Frontal cortex (tissue), 4 donors: ENCODE data around the gene RRM2. TPM values are rescaled to one million over a fixed set of nuclear protein-coding genes. Genes with fewer than 3 reads are reported as not detected.

Experiments used
- DNase-seq, 2 donors: peaks; one replicate each; pipeline ENCODE4 v3.0.0; 2012; ENCODE audit warnings: low spot score in 2 of 2
- FAIRE-seq: peaks from 2 replicates; lab custom pipeline; 2012; peaks lifted over from hg19 to GRCh38; lab: Jason Lieb, UNC
- total RNA-seq: library from RNA; depleted of rRNA; stranded (reverse); fragments of >200 nt; gene quantifications from one replicate; pipeline ENCODE4 v1.2.3, GENCODE V29; 2014
- donor health status: control.
- donor health status: control.
- donor health status: control.

The RRM2 gene
- total RNA-seq, 1 donor from 2014 or later = 4.1 TPM

DNA sequence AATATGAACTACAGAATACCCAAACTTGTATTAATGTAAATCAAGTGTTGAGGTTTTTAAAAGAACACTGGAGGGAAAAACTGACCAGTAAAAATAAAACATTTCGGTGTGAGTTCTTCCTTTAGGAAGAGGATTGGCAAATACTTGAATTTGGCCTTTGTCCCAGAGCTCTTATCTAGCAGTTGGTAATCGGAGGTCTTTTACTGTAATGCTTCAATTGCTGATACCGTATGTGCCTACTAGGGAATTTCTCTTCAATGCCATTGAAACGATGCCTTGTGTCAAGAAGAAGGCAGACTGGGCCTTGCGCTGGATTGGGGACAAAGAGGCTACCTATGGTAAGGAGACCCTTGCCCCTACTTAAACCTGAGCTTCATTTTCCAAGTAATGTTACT, 4.1 kb downstream of the RRM2 start:
- DNase-seq (no peak), FAIRE-seq (no peak)

- DNase-seq (no peak), FAIRE-seq (no peak)
These were observed 5.9 kb downstream of the RRM2 start for GRCh38 chr2:10128420-10128819.

DNA sequence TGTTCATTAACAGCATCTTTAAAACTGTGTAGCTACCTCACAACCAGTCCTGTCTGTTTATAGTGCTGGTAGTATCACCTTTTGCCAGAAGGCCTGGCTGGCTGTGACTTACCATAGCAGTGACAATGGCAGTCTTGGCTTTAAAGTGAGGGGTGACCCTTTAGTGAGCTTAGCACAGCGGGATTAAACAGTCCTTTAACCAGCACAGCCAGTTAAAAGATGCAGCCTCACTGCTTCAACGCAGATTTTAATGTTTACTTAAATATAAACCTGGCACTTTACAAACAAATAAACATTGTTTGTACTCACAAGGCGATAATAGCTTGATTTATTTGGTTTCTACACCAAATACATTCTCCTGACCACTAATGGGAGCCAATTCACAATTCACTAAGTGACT, 7.0 kb downstream of the RRM2 start:
- no peak for FAIRE-seq

DNA sequence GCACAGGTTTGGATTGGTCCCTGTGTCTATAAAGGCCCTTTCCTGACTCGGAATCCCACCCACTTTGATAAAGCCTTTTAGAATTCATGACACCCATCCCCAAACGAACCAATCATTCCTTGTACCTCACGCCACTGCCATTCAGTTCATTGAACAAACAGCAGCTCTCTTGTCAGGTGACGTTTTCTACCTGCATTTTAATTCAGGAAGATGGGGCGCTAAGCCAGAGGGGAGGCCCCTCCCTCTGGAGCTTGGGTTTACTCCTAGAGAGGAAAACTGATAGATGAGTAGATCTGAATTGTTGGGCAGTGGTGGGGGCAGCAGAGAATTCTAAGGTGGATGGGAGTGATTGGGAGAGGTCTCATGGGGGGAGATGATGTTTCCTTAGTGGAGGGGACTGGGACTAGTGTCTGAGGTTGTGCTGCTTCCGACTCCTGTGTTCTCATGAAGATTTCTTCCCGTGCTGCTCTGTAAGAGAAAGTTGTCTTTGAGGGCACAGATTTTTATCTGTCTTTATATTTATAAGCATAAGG, 9.6 kb downstream of the RRM2 start:
- no peak for FAIRE-seq

More for the DNA sequence above, 7.0 kb downstream of the RRM2 start:
- no peak for DNase-seq

DNA sequence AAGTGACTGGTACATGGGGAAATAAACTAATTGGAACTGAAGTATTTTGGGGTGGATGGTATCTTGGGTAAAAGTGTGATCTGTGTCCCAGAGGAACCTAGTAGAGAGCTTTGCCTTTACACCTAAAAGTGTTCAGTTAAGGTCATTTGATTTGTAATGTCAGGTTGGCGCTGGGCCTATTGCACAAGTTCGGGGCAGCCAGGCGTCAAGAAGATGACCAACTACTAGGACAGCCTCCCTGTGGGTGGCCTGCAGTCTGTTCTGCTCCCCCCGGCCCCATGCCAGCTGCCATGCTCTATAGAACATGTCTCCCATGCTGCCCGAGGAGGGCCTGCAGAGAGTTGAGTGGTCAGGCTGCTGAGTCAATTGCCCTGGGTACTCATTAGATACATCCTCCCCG, 10.1 kb downstream of the RRM2 start:
- FAIRE-seq (no peak), DNase-seq (no peak)

More for the DNA sequence above, 9.6 kb downstream of the RRM2 start:
- DNase-seq = no peak

- DNase-seq = no peak
- no peak for FAIRE-seq
These were observed 10.6 kb downstream of the RRM2 start for GRCh38 chr2:10132996-10133647.

DNA sequence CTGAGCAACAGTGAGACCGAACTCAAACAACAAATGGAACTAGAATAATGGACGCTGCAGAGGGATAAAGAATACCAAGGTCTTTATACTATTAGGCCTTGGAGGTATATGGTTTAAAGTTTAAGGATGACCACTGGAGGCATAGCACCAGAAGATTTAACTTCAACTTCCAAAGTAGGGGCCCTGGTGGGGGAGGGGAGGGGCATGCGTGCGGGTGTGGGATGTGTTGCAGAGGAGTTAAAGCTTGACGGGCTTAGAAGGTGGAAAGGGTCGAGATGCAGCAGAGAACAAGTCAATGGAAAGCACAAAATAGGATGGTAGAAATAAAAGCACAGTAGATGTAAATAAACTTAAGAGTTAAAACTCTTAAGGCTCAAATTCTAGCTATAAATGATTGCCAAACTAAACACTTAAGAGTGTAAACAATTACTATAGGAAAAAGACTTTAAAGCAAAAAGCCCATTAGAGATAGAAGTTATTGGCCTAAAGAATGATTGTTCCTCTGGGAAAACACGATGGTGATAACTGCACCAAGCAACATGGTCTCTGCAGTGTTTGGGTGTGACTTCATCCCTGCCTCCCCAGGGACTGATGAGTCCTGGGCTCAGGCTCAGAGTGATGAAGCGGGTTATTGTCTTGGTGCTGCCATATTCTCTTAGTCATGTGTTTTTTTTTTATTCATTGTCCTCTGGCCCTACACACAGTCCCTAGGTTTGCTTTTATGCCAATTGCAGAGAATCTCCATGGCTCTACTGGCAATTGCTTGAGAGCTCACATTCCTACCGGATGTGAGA, 13.0 kb downstream of the RRM2 start:
- no peak for DNase-seq
- no peak for FAIRE-seq

- FAIRE-seq = no peak
- DNase-seq = no peak
These were observed 13.8 kb downstream of the RRM2 start for GRCh38 chr2:10136101-10136934.

DNA sequence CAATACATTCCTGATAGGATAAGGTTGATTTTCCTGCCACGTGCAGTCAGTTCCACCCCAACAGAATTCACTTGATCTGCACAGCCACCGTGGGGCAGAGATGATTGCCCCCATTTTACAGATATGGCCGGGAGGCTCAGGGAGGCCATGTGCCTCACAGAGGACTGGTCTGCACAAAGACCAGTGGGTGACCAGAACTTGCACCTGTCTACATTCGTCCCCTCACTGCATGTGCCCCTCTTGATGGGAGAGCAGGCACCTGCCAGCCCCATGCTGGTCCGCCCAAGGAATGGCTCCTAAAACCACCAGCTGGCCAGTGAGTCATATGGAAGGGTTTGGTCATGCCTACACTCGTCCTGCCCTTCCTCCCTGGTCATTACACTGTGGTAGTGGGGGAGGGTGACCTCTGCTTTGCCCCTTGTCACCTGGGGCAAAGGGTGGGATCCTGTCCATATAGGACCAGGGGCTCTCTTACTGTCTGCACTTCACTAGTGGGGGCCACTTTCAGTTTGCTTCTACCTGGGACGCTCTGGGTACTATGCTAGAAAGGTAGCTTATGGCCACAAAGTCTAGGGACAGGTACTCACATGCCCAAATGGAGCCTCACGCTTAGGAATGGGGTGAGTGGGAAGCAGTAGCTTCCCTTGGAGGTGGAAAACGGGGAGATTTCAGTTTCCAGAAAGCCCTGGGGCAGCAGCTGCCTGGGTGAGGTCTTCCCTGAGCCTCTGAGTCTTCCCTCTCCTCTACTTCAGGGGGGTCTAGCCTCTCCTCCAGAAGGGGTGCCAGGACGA, 14.7 kb downstream of the RRM2 start:
- FAIRE-seq = no peak
- no peak for DNase-seq

DNA sequence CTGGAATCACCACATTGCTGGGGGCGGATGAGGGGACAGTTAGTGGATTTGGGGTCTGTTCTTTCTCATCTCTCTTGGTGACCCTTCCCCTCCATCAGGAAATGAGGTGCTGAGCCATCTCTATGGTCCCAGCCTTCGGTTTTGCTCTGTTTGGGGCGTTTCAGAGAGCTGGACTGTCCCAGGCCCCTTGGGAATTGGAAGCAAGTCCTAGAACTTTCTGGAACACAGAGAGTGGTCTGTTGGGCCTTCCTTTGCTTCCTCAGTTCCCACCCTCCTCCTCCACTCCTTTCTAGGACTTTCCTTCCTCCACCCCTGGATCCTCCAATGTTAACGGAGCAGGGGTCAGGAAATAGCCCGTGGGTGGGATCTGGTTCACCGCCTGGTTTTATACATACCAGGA, 17.0 kb downstream of the RRM2 start:
- DNase-seq (no peak), FAIRE-seq (no peak)

- no peak for FAIRE-seq
- DNase-seq = no peak
These were observed 18.5 kb downstream of the RRM2 start for GRCh38 chr2:10140841-10141610.

DNA sequence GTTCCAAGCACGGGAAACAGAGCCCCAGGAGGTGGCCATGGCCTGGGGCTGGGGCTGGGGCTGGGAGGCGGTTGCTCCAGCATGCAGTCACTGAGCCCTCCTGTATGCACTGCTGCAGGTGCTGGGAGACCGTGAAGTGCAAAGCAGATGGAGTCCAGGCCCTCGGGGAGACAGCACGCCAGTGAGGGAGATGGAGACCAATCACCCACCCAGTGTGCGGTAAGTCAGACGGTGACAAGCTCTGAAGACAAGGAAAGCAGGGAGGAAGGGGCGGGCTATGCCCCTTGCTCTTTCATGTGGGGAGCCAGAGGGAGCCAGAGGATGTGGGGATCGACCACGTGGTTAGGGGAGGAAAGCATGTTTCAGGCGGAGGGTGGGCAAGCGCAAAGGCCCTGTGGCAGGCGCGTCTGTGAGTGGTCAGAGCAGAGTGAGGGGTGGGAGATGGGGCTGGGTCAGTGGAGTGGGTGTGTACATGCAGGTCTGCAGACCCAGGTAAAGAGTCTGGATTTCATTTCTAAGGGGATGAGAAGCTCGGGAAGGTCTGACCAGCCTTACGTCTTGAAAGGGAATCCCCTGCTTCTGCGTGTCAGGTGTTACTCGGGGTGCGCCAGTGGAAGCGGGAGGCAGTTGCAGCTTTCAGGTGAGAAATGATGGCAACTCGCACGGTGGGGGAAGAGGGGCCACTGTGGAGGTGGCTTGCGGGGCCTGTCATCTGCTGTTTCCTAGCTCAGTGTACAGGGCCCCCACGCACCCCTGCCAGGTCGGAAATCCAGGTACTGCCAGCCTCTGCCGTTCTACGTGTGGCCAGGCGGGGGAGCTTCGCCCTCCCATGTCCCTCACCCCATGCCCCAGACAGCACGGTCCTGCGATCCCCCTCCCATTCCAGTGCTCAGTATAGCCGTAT, 19.4 kb downstream of the RRM2 start:
- DNase-seq = no peak
- FAIRE-seq = no peak

DNA sequence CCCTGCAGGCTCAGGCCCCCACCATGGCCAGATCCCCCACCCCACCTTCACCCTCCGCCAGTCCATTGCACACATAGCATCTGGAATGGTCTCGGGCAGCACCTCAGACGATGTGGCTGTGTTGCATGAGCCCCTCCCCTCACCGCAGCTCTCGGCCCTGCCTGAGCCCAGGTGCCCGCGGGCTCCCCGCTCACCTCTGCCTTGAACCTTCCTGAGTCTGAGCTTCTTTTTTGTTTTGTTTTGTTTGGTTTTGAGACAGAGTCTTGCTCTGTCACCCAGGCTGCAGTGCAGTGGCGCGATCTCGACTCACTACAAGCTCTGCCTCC, 20.1 kb downstream of the RRM2 start:
- DNase-seq (no peak), FAIRE-seq (no peak)

DNA sequence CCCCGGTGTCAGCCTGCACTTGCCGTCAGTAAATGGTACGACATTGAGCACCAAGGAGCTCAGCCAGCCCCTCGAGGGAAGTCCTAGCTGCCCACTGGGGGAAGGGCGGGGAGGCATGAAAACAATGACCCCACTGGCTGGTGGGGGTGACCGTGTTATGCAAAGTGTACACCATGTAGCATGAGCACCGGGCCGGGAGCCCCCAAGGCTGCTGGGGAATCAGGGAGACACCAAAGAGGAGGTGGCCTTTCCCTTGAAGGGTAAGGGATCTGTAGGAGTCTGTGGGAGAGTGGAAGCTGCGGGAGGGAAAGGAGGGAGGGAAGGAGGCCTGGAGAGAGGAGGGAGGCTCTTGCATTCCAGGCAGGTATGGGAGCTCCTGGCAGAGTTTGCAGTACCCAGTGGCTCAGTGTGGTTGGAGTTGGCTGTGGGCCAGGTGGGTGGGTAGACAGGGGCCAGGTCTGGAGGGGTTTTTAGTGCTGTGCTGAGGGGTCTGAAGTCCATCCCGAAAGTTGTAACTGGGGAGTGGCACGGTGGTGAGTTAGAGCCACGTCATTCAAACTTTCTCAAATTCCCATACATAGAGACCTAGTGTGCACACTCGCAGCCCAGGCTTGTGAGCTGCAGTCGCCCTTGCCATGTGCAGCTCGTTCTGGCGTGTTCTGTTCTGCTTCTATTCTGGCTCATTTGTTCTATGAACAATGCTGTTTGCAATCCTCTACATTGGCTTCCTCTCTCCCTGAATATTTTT, 22.4 kb downstream of the RRM2 start:
- FAIRE-seq (no peak), DNase-seq (no peak)

- DNase-seq (no peak), FAIRE-seq (no peak)
These were observed 23.2 kb downstream of the RRM2 start for GRCh38 chr2:10145519-10146357.

DNA sequence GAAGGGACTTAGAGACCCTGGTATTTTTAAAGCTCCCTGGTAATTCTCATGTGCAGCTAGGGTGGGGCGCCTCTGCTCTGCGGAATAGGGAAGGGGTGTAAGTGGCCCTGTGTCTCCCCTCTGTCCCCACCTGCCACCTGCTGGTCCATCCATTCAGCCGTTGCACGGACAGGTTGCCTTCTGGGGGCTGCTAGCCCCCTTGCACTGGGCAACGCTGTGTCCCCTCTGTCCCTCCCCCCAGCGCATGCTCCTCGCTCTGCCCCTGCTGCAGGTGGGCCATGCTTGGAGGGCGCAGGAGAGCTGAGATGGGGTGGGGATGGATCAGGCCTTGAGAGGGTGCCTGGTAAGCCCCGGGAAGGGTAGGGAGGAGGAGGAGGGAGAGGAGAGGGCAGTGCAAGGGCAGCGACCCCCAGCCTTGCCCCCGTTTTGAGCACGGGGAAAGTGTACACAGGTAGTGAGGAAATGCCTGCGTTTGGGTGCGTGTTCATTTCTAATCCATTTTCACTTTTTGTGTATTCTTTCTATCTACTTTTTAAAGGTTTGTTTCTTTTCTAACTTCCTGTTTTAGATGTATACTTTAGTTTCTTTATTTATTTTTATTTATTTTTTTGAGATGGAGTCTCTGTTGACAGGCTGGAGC, 23.9 kb downstream of the RRM2 start:
- no peak for DNase-seq
- FAIRE-seq = no peak
